HL-60 (cell line): ENCODE results near the gene ERC2.

Source experiments
- DNase-seq, 2 experiments: peaks; one replicate each; pipeline ENCODE4 v3.0.0-alpha.2; 2010 to 2020; ENCODE audit warnings: low read depth in 1 of 2, low spot score in 1 of 2
- H3K27ac ChIP-seq: fragments of 250-450 bp; sonication (Bioruptor Pico); replicated peaks from 2 replicates; pipeline ENCODE4 v1.5.1; 2020; ENCODE audit warnings: mild to moderate bottlenecking, moderate library complexity
- H3K27me3 ChIP-seq: fragments of 250-450 bp; sonication (Bioruptor Pico); 2 replicates; pipeline ENCODE4 v1.5.1; 2021; ENCODE audit warnings: mild to moderate bottlenecking, moderate library complexity; ENCODE audit not compliant: insufficient read depth, poor library complexity, severe bottlenecking
- H3K4me3 ChIP-seq: replicated peaks from 2 replicates; pipeline ENCODE4 v1.5.1; 2011; ENCODE audit warnings: mild to moderate bottlenecking, control low read depth, low read length; ENCODE audit not compliant: insufficient read depth
- GABPA ChIP-seq: IDR thresholded peaks from 2 replicates; pipeline ENCODE4 v1.6.1; 2012; ENCODE audit warnings: low read depth
- POLR2AphosphoS5 ChIP-seq: IDR thresholded peaks from 2 replicates; pipeline ENCODE4 v1.6.1; 2012; ENCODE audit warnings: low read depth
- REST ChIP-seq: IDR thresholded peaks from 2 replicates; pipeline ENCODE4 v1.6.1; 2012; ENCODE audit warnings: low read depth; ENCODE audit not compliant: insufficient replicate concordance
- SPI1 ChIP-seq: IDR thresholded peaks from 2 replicates; pipeline ENCODE4 v1.6.1; 2012; ENCODE audit warnings: low read depth, mild to moderate bottlenecking, borderline replicate concordance
- TF ChIP-seq, protein P1 (sequence below): IDR thresholded peaks from one replicate; pipeline ENCODE4 v1.5.1; 2011; ENCODE audit warnings: low read length, control low read depth, inconsistent platforms; ENCODE audit not compliant: insufficient read depth

The ERC2 gene

GRCh38 chr3:55631766-55632331 is 836.4 kb downstream of the ERC2 start:
- TF ChIP-seq POLR2AphosphoS5 (no peak), GABPA (no peak), SPI1 (no peak), REST (no peak)
- TF ChIP-seq, protein P1, sequence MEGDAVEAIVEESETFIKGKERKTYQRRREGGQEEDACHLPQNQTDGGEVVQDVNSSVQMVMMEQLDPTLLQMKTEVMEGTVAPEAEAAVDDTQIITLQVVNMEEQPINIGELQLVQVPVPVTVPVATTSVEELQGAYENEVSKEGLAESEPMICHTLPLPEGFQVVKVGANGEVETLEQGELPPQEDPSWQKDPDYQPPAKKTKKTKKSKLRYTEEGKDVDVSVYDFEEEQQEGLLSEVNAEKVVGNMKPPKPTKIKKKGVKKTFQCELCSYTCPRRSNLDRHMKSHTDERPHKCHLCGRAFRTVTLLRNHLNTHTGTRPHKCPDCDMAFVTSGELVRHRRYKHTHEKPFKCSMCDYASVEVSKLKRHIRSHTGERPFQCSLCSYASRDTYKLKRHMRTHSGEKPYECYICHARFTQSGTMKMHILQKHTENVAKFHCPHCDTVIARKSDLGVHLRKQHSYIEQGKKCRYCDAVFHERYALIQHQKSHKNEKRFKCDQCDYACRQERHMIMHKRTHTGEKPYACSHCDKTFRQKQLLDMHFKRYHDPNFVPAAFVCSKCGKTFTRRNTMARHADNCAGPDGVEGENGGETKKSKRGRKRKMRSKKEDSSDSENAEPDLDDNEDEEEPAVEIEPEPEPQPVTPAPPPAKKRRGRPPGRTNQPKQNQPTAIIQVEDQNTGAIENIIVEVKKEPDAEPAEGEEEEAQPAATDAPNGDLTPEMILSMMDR, result no peak
- Histone ChIP-seq H3K4me3 (no peak overlapping the region), H3K27ac (no peak overlapping the region), H3K27me3 (no peaks in the 10 kb centered on the region)
- no peak for DNase-seq

- Histone ChIP-seq H3K27ac (no peak overlapping the region), H3K4me3 (no peak overlapping the region), H3K27me3 (no peaks in the 10 kb centered on the region)
- TF ChIP-seq GABPA, result no peak
- DNase-seq, result no peak
Measured at GRCh38 chr3:55630921-55631299, 837.4 kb downstream of the ERC2 start.

- DNase-seq, result no peak
- no peaks in the 10 kb centered on the region for H3K27me3 ChIP-seq
- TF ChIP-seq SPI1, result no peak
- TF ChIP-seq, protein P1, result no peak
- no peak for TF ChIP-seq POLR2AphosphoS5
- TF ChIP-seq REST, result no peak
- TF ChIP-seq GABPA, result no peak
Measured at GRCh38 chr3:55630280-55630920, 837.9 kb downstream of the ERC2 start.

GRCh38 chr3:55629432-55629831 is 838.8 kb downstream of the ERC2 start:
- H3K27ac ChIP-seq, result no peak overlapping the region
- no peaks in the 10 kb centered on the region for H3K27me3 ChIP-seq
- H3K4me3 ChIP-seq, result no peak overlapping the region
- no peak for DNase-seq
- TF ChIP-seq GABPA (no peak), REST (no peak), SPI1 (no peak), POLR2AphosphoS5 (no peak)
- TF ChIP-seq, protein P1, result no peak

More at GRCh38 chr3:55630280-55630920, 837.9 kb downstream of the ERC2 start:
- no peak overlapping the region for H3K27ac ChIP-seq
- H3K4me3 ChIP-seq, result no peak overlapping the region
